ENCODE results near the gene OSBPL6.

The OSBPL6 gene

DNA sequence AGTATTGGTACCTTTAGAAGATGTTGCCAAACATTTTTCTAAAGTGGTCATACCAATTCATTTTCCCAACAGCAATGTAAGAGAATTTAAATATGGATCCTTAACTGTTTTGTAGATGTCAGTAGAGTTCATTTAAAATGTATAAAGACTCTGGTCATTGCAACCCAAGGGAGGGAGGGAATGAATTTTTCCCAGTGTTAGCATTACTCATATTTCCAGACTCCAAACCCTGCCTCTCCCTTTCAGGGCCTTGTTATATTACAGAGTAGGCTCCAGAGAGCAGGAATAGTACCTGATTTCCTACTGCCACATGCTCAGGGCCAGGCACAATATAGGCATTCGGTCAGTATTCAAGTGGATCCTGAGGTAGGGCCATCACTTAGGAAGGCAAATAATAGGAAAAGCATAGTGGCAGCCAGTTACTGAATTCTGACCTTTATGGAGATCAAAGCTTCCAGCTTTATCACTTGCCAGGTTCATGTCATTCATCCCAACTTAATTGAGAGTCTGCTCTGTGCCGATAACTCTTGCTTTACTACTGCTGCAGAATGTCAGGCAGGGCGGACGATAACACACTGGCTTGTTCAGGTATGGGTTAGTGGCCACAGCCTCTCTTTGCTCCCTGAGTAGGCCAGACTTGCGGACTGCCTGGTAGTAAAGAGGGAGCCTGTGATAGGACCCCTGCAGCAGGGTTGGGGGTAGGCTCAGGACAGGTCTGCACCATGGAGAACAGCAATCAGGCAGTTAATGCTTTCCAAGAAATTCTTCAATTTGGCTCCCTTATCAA, 75.3 kb downstream of the OSBPL6 start:
- in situ Hi-C loops (cut with MboI; ENCODE audit: low sequenced_read_pairs): no loop called here

DNA sequence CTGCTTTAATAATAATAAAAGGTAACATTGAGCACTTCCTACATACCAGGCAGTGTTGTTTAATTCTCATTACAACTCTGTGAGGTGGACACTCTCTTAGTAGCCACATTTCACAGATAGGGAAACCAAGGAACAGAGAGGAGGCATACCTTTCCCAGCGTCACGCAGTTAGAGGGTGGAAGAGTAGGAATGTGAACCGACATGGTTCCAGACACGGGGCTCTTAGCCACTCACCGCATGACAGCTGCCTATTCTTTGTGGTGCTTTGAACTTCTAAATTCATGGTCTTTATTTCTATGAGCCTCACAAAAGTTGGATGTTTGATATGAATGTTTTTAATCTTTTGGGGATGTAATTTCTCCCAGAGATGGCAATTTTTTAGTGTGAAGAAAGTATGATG, 76.0 kb downstream of the OSBPL6 start:
- in situ Hi-C loops (cut with MboI; ENCODE audit: low sequenced_read_pairs): no loop called here

- in situ Hi-C loops (cut with MboI; ENCODE audit: low sequenced_read_pairs): no loop called here
These were observed 76.8 kb downstream of the OSBPL6 start for GRCh38 chr2:178271094-178271493.

DNA sequence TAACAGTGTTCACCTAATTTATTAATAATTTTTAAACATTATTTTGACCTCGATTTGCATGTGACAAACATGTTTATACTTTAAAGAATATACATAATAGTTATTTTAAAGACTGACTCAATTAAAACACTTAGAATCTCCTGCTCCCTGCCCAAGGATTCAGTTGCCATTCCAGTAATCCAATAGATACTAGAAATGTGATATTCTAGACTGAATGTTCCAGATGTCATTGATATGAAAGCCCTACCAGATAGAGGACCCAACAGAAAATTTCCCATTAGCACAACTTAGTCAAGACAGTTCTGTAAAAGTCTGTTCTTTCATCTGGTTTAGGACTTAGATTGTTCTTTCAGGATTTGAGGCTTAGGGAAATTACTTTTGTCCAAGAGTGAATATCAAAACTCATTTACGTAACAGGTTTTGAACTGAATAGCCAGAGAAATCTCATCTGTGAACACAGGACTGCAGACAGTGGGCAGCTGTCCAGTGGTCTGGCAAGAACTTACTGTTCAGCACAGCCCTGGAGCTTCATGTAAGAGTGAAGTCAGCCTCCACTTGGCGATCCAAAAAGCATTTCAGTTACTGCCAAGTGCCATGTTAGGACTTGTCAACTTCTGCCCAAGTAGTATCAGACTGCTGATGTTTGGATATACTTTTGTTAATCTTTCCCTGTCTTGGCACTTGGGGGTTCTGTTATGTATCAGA, 77.5 kb downstream of the OSBPL6 start:
- in situ Hi-C loops (cut with MboI; ENCODE audit: low sequenced_read_pairs): no loop called here

GRCh38 chr2:178273787-178274360, 79.6 kb downstream of the OSBPL6 start:
- in situ Hi-C loops (cut with MboI; ENCODE audit: low sequenced_read_pairs): no loop called here

DNA sequence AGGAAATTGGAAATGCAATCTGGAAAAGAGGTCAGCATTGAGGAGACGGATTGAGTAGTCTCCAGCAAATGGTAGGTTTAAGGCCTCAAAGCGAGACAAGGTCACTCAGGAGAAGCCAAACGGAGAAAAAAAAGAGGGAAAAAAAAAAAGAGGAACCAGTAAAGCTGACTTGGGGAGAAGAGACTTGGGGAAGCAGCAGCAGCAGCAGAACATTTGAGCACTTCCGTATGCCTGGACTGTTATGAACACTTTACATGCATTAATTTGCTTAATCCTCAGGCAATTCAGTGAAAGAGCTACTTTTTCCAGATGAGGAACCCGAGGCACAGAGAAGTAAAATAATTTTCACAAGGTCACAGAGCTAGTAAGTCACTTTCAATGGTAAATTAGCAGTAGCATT, 81.3 kb downstream of the OSBPL6 start:
- in situ Hi-C loops (cut with MboI; ENCODE audit: low sequenced_read_pairs): no loop called here

GRCh38 chr2:178277741-178278197, 83.5 kb downstream of the OSBPL6 start:
- in situ Hi-C loops (cut with MboI; ENCODE audit: low sequenced_read_pairs): no loop called here

- in situ Hi-C loops (cut with MboI; ENCODE audit: low sequenced_read_pairs): no loop called here
These were observed 84.8 kb downstream of the OSBPL6 start for GRCh38 chr2:178279142-178279541.

DNA sequence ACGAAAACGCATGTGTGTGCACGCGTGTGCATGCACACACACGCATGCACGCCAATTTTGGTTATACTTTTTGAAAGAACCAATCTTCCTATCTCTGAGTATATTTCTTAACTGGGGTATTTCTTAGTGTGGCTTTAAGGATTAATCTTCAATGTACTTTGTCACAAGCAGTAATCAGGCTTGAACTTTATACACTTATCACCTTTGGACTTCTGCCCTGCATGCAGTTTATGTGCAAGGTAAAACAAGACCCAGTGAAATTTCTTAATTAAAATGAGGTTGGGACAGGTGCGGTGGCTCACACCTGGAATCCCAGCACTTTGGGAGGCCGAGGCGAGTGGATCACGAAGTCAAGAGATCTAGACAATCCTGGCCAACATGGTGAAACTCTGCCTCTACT, 85.3 kb downstream of the OSBPL6 start:
- in situ Hi-C loops (cut with MboI; ENCODE audit: low sequenced_read_pairs): no loop called here

- in situ Hi-C loops (cut with MboI; ENCODE audit: low sequenced_read_pairs): no loop called here
These were observed 86.0 kb downstream of the OSBPL6 start for GRCh38 chr2:178280244-178280852.

- in situ Hi-C loops (cut with MboI; ENCODE audit: low sequenced_read_pairs): no loop called here
These were observed 87.9 kb downstream of the OSBPL6 start for GRCh38 chr2:178282075-178282815.

DNA sequence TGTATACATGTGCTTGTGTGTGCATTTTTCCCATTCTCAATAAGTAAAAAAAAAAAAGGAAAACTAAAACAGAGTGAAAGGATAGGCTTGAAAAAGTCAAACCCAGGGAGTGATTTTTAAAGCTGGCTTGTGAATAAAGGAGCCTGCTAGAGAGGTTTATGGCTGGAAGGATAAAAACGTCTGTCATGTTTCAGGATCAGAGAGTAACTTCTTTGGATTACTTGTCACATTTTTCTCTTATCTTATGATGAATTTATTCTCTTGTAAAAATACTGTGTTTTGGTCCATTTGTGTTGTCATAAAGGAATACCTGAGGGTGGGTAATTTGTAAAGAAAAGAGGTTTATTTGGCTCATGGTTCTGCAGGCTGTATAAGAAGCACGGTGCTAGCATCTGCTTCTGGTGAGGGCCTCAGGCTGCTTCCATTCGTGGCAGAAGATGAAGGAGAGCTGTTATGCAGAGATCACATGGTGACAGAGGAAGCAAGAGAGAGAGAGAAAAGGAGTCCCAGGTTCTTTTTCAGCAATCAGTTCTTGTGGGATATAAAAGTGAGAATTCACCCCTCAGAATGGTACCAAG, 89.1 kb downstream of the OSBPL6 start:
- in situ Hi-C loops (cut with MboI; ENCODE audit: low sequenced_read_pairs): no loop called here

GRCh38 chr2:178284613-178285286, 90.4 kb downstream of the OSBPL6 start:
- in situ Hi-C loops (cut with MboI; ENCODE audit: low sequenced_read_pairs): no loop called here

- in situ Hi-C loops (cut with MboI; ENCODE audit: low sequenced_read_pairs): no loop called here
These were observed 90.9 kb downstream of the OSBPL6 start for GRCh38 chr2:178285287-178285615.

- in situ Hi-C loops (cut with MboI; ENCODE audit: low sequenced_read_pairs): no loop called here
These were observed 92.3 kb downstream of the OSBPL6 start for GRCh38 chr2:178286636-178287035.

GRCh38 chr2:178287652-178288344, 93.5 kb downstream of the OSBPL6 start:
- in situ Hi-C loops (cut with MboI; ENCODE audit: low sequenced_read_pairs): no loop called here

DNA sequence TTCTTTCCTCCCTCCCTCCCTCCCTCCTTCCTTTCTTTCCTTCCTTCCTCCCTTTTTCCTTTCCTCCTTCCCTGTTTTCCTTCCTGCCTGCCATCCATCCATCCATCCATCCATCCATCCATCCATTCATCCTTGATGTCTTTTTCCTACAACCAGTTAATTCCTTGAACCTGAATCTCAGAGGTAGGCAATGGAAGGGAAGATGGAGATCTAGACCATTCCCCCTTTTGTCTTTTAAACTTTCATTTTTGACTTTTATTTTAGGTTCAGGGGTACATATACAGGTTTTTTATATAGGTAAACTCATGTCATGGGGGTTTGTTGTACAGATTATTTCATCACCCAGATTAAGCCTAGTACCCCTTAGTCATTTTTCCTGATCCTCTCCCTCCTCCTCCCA, 97.4 kb downstream of the OSBPL6 start:
- in situ Hi-C loops (cut with MboI; ENCODE audit: low sequenced_read_pairs): no loop called here

DNA sequence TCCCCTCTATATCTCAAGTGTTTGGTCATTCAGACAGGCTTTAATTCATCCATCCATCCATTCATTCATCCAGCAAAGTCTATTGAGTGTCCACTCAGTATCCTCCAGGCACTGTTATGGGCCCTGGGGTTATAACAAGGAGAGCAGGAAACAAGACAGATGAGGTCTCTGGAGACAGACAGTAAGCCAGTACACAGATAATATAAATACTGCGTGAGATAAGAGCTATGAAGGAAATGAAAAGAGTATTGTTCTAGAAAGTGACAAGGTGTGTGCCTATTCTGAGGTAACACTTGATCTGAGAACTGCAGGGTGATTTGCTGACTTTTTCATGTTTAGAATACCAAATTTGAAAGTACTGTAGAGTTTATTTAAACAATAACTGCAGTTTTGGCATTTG, 98.3 kb downstream of the OSBPL6 start:
- in situ Hi-C loops (cut with MboI; ENCODE audit: low sequenced_read_pairs): no loop called here

DNA sequence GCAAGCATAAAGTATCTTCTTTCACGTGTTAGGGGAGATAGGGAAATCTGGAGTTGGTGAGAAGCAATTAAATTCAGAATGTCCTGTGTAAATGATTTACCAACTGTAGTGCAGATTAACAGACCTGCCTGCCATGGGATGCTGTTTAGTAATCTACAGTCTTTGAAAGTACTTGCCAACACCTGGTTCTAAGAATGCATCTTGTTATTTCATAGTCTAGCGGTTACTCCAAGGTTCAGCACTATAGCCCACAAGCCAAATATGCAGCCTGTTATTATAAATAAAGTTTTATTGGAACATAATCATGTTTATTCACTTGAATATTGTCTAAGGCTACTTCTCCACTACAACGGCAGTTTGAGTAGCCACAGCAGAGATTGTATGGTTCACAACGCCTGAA, 100.8 kb downstream of the OSBPL6 start:
- in situ Hi-C loops (cut with MboI; ENCODE audit: low sequenced_read_pairs): no loop called here

DNA sequence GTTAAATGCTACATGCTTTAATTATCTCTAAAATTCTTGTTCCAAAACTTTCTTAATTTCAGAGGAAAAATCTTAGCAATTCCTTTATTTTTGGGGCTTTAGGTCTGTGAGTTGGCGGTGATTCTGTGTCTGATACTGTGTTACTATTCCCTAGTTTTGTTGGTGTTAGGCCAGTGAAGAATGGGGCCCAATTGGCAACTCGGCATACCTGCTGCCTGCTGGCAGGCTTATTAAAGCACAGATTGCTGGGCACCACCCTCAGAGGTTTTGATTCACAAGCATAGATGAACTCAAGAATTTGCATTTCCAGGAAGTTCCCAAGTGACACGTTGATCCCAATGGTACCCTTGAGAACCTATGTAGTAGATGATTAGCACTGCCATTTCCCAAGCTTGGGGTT, 101.6 kb downstream of the OSBPL6 start:
- in situ Hi-C loops (cut with MboI; ENCODE audit: low sequenced_read_pairs): no loop called here

Data from HL-60/S4 (cell line).